Uterus (tissue), 2 donors: ENCODE measurements around the gene ZBTB40.

Experiments
- POLR2A ChIP-seq, 2 donors: fragments of 450-650 bp; IDR thresholded peaks; one replicate each; pipeline ENCODE4 v1.6.1; 2016; ENCODE audit warnings: antibody characterized with exemption in 2 of 2, mild to moderate bottlenecking in 1 of 2, moderate library complexity in 1 of 2
- TF ChIP-seq, protein P1 (sequence below), 4 experiments: fragments of 200-600 bp in 2 of 4; fragments of 450-650 bp in 2 of 4; sonication (generic) in 2 of 4; IDR thresholded peaks; one replicate each; pipeline ENCODE4 v1.5.1; 2016 to 2019; ENCODE audit warnings: antibody characterized with exemption in 4 of 4, mild to moderate bottlenecking in 2 of 4, moderate library complexity in 1 of 4

DNA sequence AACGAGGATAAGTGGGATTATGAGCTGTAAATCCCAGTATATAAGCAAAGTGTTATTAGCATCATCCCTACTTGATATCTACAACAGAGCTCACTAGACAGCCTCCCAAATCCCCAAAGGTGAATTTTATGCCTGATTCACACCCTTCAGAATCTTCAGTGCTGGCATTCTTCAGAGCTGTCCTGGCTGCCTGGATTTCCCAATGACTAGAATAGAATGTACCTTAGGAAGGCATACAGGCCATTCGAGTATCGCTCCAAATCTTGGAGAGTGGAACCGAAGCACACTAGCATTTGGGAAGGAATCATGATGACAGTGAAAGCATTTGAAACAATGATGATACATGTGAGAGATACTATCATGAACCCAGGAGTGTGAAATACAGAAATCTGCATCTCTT is 22.3 kb downstream of the ZBTB40 start:
- no peak for TF ChIP-seq POLR2A (IDR thresholded peaks at IDR 0.05)
- TF ChIP-seq, protein P1, sequence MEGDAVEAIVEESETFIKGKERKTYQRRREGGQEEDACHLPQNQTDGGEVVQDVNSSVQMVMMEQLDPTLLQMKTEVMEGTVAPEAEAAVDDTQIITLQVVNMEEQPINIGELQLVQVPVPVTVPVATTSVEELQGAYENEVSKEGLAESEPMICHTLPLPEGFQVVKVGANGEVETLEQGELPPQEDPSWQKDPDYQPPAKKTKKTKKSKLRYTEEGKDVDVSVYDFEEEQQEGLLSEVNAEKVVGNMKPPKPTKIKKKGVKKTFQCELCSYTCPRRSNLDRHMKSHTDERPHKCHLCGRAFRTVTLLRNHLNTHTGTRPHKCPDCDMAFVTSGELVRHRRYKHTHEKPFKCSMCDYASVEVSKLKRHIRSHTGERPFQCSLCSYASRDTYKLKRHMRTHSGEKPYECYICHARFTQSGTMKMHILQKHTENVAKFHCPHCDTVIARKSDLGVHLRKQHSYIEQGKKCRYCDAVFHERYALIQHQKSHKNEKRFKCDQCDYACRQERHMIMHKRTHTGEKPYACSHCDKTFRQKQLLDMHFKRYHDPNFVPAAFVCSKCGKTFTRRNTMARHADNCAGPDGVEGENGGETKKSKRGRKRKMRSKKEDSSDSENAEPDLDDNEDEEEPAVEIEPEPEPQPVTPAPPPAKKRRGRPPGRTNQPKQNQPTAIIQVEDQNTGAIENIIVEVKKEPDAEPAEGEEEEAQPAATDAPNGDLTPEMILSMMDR (IDR thresholded peaks at IDR 0.05), result no peak
